Mesodermal cell (in vitro differentiated cells): Measurements from ENCODE around the gene TTC24.
"Not testable (repeated sequence)": the region's sequence is repeated elsewhere in the genome, so short reads cannot be mapped to it uniquely, and the experiment has no call there.

Experiments
- H3K27ac ChIP-seq: 2 replicates; pipeline ENCODE4 v1.7.0; 2013; ENCODE audit warnings: mild to moderate bottlenecking, low read depth, low read length, moderate library complexity; ENCODE audit not compliant: severe bottlenecking
- H3K36me3 ChIP-seq: 2 replicates; pipeline ENCODE4 v1.7.1; 2013; ENCODE audit warnings: mild to moderate bottlenecking, low read length, moderate library complexity; ENCODE audit not compliant: control insufficient read depth, insufficient read depth
- H3K4me1 ChIP-seq: one replicate; pipeline ENCODE4 v1.7.1; 2013; ENCODE audit warnings: mild to moderate bottlenecking, low read length; ENCODE audit not compliant: insufficient read depth, control insufficient read depth, poor library complexity, severe bottlenecking
- H3K4me3 ChIP-seq: 2 replicates; pipeline ENCODE4 v1.7.0; 2013; ENCODE audit warnings: low read length, control low read depth, mild to moderate bottlenecking; ENCODE audit not compliant: insufficient read depth, poor library complexity, severe bottlenecking; ENCODE audit errors: extremely low read depth
- H3K9me3 ChIP-seq: 2 replicates; pipeline ENCODE4 v1.7.1; 2013; ENCODE audit warnings: mild to moderate bottlenecking, low read length, moderate library complexity; ENCODE audit not compliant: control insufficient read depth
- whole genome bisulfite sequencing, 2 experiments: methylation state at CpG; one replicate each; pipeline ENCODE4 v1.1.5; 2013; ENCODE audit warnings: missing lambda C conversion rate in 2 of 2; ENCODE audit not compliant: insufficient coverage in 2 of 2; 5-methylcytosine and 5-hydroxymethylcytosine counted together

TTC24 gene

DNA sequence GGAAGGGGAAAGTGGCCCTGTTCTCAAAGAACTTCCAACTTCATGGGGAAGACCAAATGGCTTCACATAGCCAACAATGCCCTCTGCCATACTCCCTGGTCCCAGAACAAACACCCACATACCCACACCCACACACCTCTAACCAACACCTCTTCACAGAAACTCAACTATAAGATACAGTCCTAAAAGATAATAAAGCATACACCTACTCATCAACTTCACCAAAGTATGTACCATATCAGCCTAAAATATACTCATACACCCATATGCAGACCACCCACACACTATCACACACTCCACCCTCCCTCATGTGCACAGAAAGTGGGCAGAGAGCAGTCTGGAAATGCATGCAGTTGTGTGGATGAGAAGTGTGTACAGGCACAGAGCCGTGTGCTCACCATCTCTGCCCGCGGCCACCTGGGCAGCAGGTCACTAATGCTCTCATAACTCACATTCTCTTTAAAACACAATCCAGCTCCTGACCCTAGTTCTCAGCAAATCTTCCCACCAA is 34.9 kb upstream of the TTC24 start:
- Histone ChIP-seq H3K4me1 (no peaks in the 10 kb centered on the region), H3K9me3 (no peaks in the 10 kb centered on the region), H3K4me3 (no peak overlapping the region), H3K27ac (no peak overlapping the region), H3K36me3 (peaks cover 90% of the 10 kb centered on the region)
- WGBS, 2 experiments, result 92 to 93% methylated on average over 2 to 3 of the region's 3 CpGs

DNA sequence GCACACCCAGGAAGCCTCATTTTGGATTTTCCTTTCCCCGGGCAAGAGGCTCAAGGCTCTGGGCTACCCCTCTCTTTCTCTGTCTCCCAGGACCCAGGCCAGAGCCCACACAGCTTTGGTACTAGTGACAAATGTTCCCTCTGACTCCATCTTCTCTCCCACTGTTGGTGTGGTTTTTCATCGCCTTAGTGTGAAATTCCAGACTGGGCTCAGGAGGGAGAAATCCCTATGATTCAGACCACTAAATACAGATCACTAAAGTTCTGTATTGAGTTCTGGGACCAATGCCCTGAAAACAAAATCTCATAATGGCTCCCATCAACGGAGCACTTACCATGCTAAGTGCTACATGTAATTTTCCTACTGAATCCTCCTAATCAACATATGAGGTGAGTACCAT is 33.3 kb upstream of the TTC24 start:
- Histone ChIP-seq H3K4me1 (no peaks in the 10 kb centered on the region), H3K4me3 (no peak overlapping the region), H3K36me3 (peaks cover 90% of the 10 kb centered on the region), H3K9me3 (no peaks in the 10 kb centered on the region), H3K27ac (no peak overlapping the region)
- WGBS, 2 experiments, result 90 to 100% methylated on average over 2 of the region's 3 CpGs

GRCh38 chr1:156547434-156547833 is 32.1 kb upstream of the TTC24 start:
- WGBS, 2 experiments, result 96 to 100% methylated on average over 1 to 3 of the region's 4 CpGs
- H3K4me3 ChIP-seq, result no peak overlapping the region
- no peak overlapping the region for H3K27ac ChIP-seq
- no peaks in the 10 kb centered on the region for H3K9me3 ChIP-seq
- peaks cover 89% of the 10 kb centered on the region for H3K36me3 ChIP-seq
- H3K4me1 ChIP-seq, result no peaks in the 10 kb centered on the region

DNA sequence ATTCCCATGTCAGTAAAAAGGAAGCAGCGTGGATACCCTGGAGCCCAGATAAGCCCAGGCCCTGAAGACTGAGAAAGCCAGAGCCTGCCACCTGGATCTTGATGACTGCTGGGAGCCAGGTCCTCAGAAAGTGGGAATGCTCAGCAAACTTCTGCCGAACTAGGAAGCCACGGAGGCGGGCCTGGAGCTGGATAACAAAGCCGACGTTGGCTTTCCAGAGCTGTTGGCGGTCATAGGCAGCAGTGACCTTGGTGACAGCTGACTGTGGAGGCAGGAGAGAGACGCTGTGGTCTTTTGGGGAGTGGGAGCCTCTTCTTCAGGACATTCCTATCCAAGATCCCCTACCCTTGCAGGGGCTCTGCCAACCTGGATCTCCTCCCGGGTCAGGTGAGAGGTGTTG is 31.5 kb upstream of the TTC24 start:
- Histone ChIP-seq H3K36me3 (peaks cover 86% of the 10 kb centered on the region), H3K27ac (no peak overlapping the region), H3K4me1 (no peaks in the 10 kb centered on the region), H3K4me3 (no peak overlapping the region), H3K9me3 (no peaks in the 10 kb centered on the region)
- 99 to 100% methylated on average over 4 to 9 of the region's 9 CpGs for WGBS, 2 experiments

GRCh38 chr1:156549390-156549789 is 30.1 kb upstream of the TTC24 start:
- WGBS, 2 experiments, result 77 to 95% methylated on average over 2 of the region's 2 CpGs
- no peaks in the 10 kb centered on the region for H3K4me1 ChIP-seq
- H3K4me3 ChIP-seq, result no peak overlapping the region
- H3K36me3 ChIP-seq, result peaks cover 86% of the 10 kb centered on the region
- no peak overlapping the region for H3K27ac ChIP-seq
- no peaks in the 10 kb centered on the region for H3K9me3 ChIP-seq

- Histone ChIP-seq H3K4me3 (no peak overlapping the region), H3K9me3 (no peaks in the 10 kb centered on the region), H3K4me1 (no peaks in the 10 kb centered on the region), H3K27ac (no peak overlapping the region), H3K36me3 (peaks cover 87% of the 10 kb centered on the region)
- WGBS, 2 experiments, result 100% methylated on average over 1 of the region's 1 CpG; no CpG with 5 or more reads in 1 of the 2 experiments
These were observed 29.7 kb upstream of the TTC24 start for GRCh38 chr1:156549831-156550230.

GRCh38 chr1:156550346-156550745 is 29.2 kb upstream of the TTC24 start:
- H3K4me3 ChIP-seq, result no peak overlapping the region
- no peaks in the 10 kb centered on the region for H3K4me1 ChIP-seq
- peaks cover 87% of the 10 kb centered on the region for H3K36me3 ChIP-seq
- 79 to 91% methylated on average over 4 of the region's 5 CpGs for WGBS, 2 experiments
- no peak overlapping the region for H3K27ac ChIP-seq
- H3K9me3 ChIP-seq, result no peaks in the 10 kb centered on the region

DNA sequence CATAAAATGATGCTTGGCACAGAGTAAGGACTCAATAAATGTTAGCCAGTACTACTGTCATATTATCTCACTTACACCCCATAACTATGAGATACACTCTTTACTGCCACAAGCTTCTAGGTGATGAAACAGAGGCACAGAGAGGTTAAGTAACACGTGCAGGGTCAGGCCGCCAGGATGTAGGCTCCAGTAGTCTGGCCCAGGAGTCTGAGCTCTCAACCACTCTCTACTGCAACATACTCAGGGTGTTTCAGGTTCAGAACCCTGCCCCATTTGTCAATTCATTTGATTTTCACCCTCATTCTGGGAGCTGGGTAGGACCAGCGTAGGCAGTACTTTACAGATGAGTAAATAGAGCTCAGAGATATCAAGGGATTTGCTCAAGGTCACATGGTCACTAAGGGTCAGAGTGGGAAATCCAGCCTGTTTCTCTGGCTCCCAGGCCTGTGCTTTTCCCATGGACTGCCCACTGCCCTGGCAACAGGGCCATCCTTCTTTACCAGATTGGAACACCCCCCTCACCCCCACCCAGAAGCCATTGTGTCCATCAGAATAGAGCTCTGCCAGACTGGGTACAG is 28.4 kb upstream of the TTC24 start:
- Histone ChIP-seq H3K4me1 (no peaks in the 10 kb centered on the region), H3K4me3 (no peak overlapping the region), H3K36me3 (peaks cover 87% of the 10 kb centered on the region), H3K9me3 (no peaks in the 10 kb centered on the region), H3K27ac (no peak overlapping the region)
- WGBS, 2 experiments, result 94 to 100% methylated on average over 2 to 3 of the region's 3 CpGs

- Histone ChIP-seq H3K4me1 (no peaks in the 10 kb centered on the region), H3K4me3 (no peak overlapping the region), H3K9me3 (no peaks in the 10 kb centered on the region), H3K27ac (no peak overlapping the region), H3K36me3 (peaks cover 87% of the 10 kb centered on the region)
- WGBS, 2 experiments, result 94 to 97% methylated on average over 6 of the region's 6 CpGs
These were observed 27.7 kb upstream of the TTC24 start for GRCh38 chr1:156551869-156552268.

DNA sequence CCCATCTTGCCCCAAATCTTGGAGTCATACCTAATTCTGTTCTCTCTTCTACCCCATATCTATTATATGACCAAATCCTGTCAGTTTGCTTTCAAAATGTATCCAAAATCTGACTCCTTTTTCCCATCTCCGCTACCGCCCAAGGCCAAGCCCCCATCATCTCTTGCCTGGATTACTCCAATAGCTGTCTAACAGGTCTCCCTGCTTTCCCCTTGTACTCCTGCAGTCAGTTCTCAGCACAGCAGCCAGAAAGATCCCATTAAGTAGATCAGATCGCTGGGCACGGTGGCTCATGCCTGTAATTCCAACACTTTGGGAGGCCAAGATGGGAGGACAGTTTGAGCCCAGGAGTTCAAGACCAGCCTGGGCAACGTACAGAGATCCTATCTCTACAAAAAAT is 27.0 kb upstream of the TTC24 start:
- Histone ChIP-seq H3K27ac (no peak overlapping the region), H3K4me3 (no peak overlapping the region), H3K36me3 (peaks cover 80% of the 10 kb centered on the region), H3K4me1 (no peaks in the 10 kb centered on the region), H3K9me3 (no peaks in the 10 kb centered on the region)
- WGBS, 2 experiments, result 51 to 69% methylated on average over 3 to 4 of the region's 5 CpGs

GRCh38 chr1:156552937-156553336 is 26.6 kb upstream of the TTC24 start:
- 93 to 100% methylated on average over 4 of the region's 4 CpGs for WGBS, 2 experiments
- not testable (repeated sequence) for H3K27ac ChIP-seq, H3K4me3 ChIP-seq, H3K4me1 ChIP-seq, H3K9me3 ChIP-seq
- H3K36me3 ChIP-seq, result peaks cover 76% of the 10 kb centered on the region
